Panc1 (cell line): Measurements from ENCODE around the gene DELE1. TPM values are rescaled to one million over a fixed set of nuclear protein-coding genes. Genes with fewer than 3 reads are reported as not detected.

Source experiments
- ATAC-seq: fragments of 200-7000 bp; cut with Tn5 transposase; 2 replicates; pipeline ENCODE4 v1.9.1; 2020; ENCODE audit warnings: mild to moderate bottlenecking, moderate library complexity
- BruUV-seq: library from RNA; stranded (reverse); fragments of 400-500 nt; replicated peaks from 2 replicates; lab custom pipeline; 2021; lab: Mats Ljungman, UMichigan
- CTCF ChIA-PET: fragments of 300-600 bp; sonication (Branson Sonifier 250); formaldehyde crosslinking; loops from one replicate; lab custom pipeline; 2022; ENCODE audit warnings: antibody characterized with exemption; lab: Charles Lee
- POLR2A ChIA-PET: fragments of 300-600 bp; sonication (Branson Sonifier 250); formaldehyde crosslinking; loops from one replicate; lab custom pipeline; 2022; ENCODE audit warnings: antibody characterized with exemption; lab: Charles Lee
- DNase-seq: peaks from one replicate; pipeline ENCODE4 v3.0.0-alpha.2; 2010; ENCODE audit warnings: low read depth, low spot score
- H3K27ac ChIP-seq: 2 replicates; pipeline ENCODE4 v1.5.1; 2011; ENCODE audit warnings: mild to moderate bottlenecking, low read length, inconsistent platforms
- H3K27me3 ChIP-seq: fragments of 200-500 bp; sonication (Bioruptor generic); 2 replicates; pipeline ENCODE4 v1.6.0; 2014; ENCODE audit warnings: low read length, inconsistent platforms; ENCODE audit not compliant: control insufficient read depth, insufficient read depth
- H3K36me3 ChIP-seq: fragments of 200-500 bp; sonication (Bioruptor generic); 2 replicates; pipeline ENCODE4 v1.5.1; 2014; ENCODE audit warnings: inconsistent platforms, mild to moderate bottlenecking, low read length, moderate library complexity; ENCODE audit not compliant: control insufficient read depth, insufficient read depth
- H3K4me1 ChIP-seq: 2 replicates; pipeline ENCODE4 v1.5.1; 2011; ENCODE audit warnings: inconsistent platforms, mild to moderate bottlenecking, low read length, moderate library complexity; ENCODE audit not compliant: control insufficient read depth, insufficient read depth
- H3K4me3 ChIP-seq, 2 experiments: 2 replicates each; pipeline ENCODE4 v1.5.1; 2011 to 2012; ENCODE audit warnings: low read depth in 2 of 2, low read length in 2 of 2, mild to moderate bottlenecking in 2 of 2, inconsistent platforms in 1 of 2, moderate library complexity in 1 of 2
- H3K9me3 ChIP-seq: fragments of 200-500 bp; sonication (Bioruptor generic); 2 replicates; pipeline ENCODE4 v1.5.1; 2014; ENCODE audit warnings: low read depth, mild to moderate bottlenecking, inconsistent platforms, low read length, moderate library complexity; ENCODE audit not compliant: control insufficient read depth, insufficient read depth
- POLR2AphosphoS5 ChIP-seq: IDR thresholded peaks from 2 replicates; pipeline ENCODE4 v1.6.1; 2012; ENCODE audit warnings: mild to moderate bottlenecking, low read depth, low read length, moderate library complexity
- SIN3A ChIP-seq: IDR thresholded peaks from 2 replicates; pipeline ENCODE4 v1.6.1; 2012; ENCODE audit warnings: low read depth, mild to moderate bottlenecking, low read length, moderate library complexity, borderline replicate concordance; ENCODE audit not compliant: insufficient read depth
- TCF7L2 ChIP-seq: IDR thresholded peaks from 2 replicates; pipeline ENCODE4 v1.6.1; 2011; ENCODE audit warnings: mild to moderate bottlenecking, low read depth, low read length, inconsistent platforms
- in situ Hi-C: cut with HindIII; loops from 2 replicates; pipeline ENCODE4 v1.10.0; 2016; ENCODE audit warnings: low sequenced_read_pairs, low pct_unique_long_range_greater_than_20kb
- intact Hi-C: fragments of 100-400 bp; cut with micrococcal nuclease; formaldehyde crosslinking; loops from one replicate; pipeline ENCODE4 v1.10.0; 2022; ENCODE audit not compliant: unreplicated experiment
- total RNA-seq: library from RNA; stranded (reverse); gene quantifications from one replicate; pipeline ENCODE4 v1.2.1, GENCODE V29; 2021; ENCODE audit not compliant: unreplicated experiment
- TF ChIP-seq, protein P1 (sequence below): fragments of 450-650 bp; IDR thresholded peaks from 2 replicates; pipeline ENCODE4 v1.5.1; 2017; ENCODE audit warnings: mild to moderate bottlenecking
- TF ChIP-seq, protein P2 (sequence below), 2 experiments: IDR thresholded peaks; 2 replicates each; pipeline ENCODE4 v1.6.1; 2011 to 2012; ENCODE audit warnings: low read depth in 2 of 2, control low read depth in 1 of 2, low read length in 1 of 2, mild to moderate bottlenecking in 1 of 2, moderate library complexity in 1 of 2; ENCODE audit not compliant: insufficient read depth in 1 of 2

The DELE1 gene
- total RNA-seq, 1 experiment from 2014 or later: 78.4 TPM

DNA sequence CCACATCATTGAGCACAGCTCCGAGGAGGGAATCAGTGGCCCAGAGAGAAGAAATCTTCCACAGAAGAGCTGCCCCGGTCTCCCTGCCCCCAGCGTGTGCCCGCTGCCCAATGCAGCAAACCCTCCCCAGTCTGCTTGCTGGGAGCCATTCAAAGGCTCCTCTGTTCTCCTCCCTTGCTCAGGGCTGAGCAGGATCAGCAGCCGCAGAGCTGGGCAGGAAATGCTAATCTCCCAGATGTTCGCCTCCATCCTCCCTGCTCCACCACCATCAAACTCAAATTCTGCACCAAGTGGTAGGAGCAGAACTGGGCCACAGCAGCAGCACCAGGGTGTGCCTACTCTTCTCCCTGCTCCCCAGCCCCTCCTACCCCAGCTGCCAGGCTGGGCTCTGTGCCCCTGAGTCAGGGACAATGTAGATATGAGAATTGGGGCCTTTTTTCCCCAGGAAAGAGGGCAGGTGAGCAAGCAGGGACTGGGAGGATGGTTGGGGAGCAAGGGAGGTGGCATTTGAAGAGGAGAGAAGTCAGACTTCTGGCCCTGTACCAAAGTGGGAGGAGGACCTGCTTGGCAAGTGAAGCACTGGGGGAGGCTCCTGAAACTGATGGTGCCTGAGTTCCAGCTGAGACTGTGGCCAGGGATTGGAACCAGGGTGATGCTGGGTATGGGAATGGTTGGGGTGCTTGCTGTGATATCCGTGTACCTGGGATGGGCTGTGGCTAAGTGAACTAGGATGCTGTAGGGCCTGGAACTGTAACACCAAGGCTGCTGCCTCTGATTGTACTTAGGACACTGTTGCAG, 43.5 kb upstream of the DELE1 start:
- H3K4me3 ChIP-seq: no peak overlapping the region
- intact Hi-C loops (loop anchor here (2.0 kb wide), 2 partner anchors 177 to 187 kb away; no protein-coding TSS in a partner anchor), in situ Hi-C loops (no loop called here)
- H3K9me3 ChIP-seq: no peaks in the 10 kb centered on the region
- DNase-seq: no peak
- peaks cover 20% of the 10 kb centered on the region for H3K27me3 ChIP-seq
- H3K4me1 ChIP-seq: peaks cover 14% of the 10 kb centered on the region
- CTCF ChIA-PET: interaction anchor here (0.9 to 2.3 kb wide), 6 partner anchors 81 to 188 kb away, joined by 3 to 19 read pairs (median 6); no protein-coding TSS in a partner anchor
- POLR2A ChIA-PET: interaction anchor here (0.6 kb wide), 1 partner anchor 10 kb away, joined by 6 read pairs; no protein-coding TSS in a partner anchor
- no peak for ATAC-seq
- H3K36me3 ChIP-seq: no peaks in the 10 kb centered on the region; the same call in 1 of the 2 replicates
- TF ChIP-seq POLR2AphosphoS5 (no peak), SIN3A (no peak), TCF7L2 (no peak)
- TF ChIP-seq, protein P1, sequence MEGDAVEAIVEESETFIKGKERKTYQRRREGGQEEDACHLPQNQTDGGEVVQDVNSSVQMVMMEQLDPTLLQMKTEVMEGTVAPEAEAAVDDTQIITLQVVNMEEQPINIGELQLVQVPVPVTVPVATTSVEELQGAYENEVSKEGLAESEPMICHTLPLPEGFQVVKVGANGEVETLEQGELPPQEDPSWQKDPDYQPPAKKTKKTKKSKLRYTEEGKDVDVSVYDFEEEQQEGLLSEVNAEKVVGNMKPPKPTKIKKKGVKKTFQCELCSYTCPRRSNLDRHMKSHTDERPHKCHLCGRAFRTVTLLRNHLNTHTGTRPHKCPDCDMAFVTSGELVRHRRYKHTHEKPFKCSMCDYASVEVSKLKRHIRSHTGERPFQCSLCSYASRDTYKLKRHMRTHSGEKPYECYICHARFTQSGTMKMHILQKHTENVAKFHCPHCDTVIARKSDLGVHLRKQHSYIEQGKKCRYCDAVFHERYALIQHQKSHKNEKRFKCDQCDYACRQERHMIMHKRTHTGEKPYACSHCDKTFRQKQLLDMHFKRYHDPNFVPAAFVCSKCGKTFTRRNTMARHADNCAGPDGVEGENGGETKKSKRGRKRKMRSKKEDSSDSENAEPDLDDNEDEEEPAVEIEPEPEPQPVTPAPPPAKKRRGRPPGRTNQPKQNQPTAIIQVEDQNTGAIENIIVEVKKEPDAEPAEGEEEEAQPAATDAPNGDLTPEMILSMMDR: no peak
- TF ChIP-seq, protein P2, sequence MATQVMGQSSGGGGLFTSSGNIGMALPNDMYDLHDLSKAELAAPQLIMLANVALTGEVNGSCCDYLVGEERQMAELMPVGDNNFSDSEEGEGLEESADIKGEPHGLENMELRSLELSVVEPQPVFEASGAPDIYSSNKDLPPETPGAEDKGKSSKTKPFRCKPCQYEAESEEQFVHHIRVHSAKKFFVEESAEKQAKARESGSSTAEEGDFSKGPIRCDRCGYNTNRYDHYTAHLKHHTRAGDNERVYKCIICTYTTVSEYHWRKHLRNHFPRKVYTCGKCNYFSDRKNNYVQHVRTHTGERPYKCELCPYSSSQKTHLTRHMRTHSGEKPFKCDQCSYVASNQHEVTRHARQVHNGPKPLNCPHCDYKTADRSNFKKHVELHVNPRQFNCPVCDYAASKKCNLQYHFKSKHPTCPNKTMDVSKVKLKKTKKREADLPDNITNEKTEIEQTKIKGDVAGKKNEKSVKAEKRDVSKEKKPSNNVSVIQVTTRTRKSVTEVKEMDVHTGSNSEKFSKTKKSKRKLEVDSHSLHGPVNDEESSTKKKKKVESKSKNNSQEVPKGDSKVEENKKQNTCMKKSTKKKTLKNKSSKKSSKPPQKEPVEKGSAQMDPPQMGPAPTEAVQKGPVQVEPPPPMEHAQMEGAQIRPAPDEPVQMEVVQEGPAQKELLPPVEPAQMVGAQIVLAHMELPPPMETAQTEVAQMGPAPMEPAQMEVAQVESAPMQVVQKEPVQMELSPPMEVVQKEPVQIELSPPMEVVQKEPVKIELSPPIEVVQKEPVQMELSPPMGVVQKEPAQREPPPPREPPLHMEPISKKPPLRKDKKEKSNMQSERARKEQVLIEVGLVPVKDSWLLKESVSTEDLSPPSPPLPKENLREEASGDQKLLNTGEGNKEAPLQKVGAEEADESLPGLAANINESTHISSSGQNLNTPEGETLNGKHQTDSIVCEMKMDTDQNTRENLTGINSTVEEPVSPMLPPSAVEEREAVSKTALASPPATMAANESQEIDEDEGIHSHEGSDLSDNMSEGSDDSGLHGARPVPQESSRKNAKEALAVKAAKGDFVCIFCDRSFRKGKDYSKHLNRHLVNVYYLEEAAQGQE (IDR thresholded peaks at IDR 0.05; ENCODE audit: insufficient read depth in 1 of 2, low read depth in 2 of 2, low read length in 1 of 2): no peak
- BruUV-seq: no TSS peak
- no peak overlapping the region for H3K27ac ChIP-seq

DNA sequence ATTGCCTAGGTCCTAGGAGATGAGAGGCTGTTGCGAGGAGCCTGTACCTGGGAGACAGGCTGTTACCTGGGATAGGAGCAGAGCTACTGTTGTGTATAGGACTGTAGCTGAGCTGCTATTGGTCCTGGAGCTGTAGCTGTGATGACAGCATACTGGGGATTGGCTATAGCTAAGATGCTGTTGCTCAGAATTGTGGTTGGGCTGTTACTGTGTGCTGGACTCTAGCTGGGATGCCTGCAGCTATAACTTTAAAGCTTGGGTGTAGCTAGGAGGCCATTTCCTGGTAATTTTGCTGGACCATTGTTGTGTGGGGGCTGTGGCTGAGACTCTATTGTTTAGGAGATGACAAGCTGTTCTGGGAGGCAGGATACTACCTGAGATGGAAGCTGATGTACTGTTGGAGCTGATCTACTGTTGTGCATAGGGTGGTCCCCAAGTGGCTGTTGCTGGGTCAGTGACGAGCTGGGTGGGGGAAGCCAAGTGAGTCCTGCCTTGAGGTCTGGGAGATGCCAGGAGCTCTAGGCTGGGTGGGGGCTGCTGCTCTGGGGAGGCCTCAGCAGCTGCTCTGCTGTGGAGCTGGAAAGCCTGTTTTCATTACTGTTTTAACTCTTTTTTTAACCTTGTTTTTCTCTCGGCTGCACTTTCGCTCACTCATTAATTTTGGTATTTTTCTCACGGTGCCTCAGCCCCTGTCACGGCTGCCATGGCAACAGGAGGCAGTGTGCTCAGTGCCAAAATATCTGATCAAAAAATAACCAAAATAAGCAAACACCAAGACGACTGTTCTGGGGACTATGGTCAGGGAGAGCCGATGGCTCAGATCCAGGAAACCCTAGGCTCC, 42.5 kb upstream of the DELE1 start:
- Histone ChIP-seq H3K4me3 (no peak overlapping the region), H3K27ac (no peak overlapping the region), H3K36me3 (no peaks in the 10 kb centered on the region; the same call in 1 of the 2 replicates), H3K9me3 (no peaks in the 10 kb centered on the region), H3K4me1 (peaks cover 14% of the 10 kb centered on the region), H3K27me3 (peaks cover 20% of the 10 kb centered on the region)
- in situ Hi-C loops (no loop called here), intact Hi-C loops (no loop called here)
- ChIA-PET POLR2A (interaction anchor here (0.6 kb wide), 1 partner anchor 9 kb away, joined by 6 read pairs; no protein-coding TSS in a partner anchor), CTCF (interaction anchor here (0.5 to 1.4 kb wide), 6 partner anchors 9 to 485 kb away, joined by 3 to 7 read pairs (median 5); no protein-coding TSS in a partner anchor)
- DNase-seq: no peak
- ATAC-seq: no peak
- BruUV-seq: no TSS peak
- TF ChIP-seq, protein P2 (IDR thresholded peaks at IDR 0.05; ENCODE audit: insufficient read depth in 1 of 2, low read depth in 2 of 2, low read length in 1 of 2): no peak
- TF ChIP-seq TCF7L2: no peak
- TF ChIP-seq, protein P1: no peak
- no peak for TF ChIP-seq SIN3A
- TF ChIP-seq POLR2AphosphoS5: no peak
